ENCODE data around the gene SGCA. TPM values are rescaled to one million over a fixed set of nuclear protein-coding genes. Genes with fewer than 3 reads are reported as not detected.

SGCA gene
- total and polyA plus RNA-seq, 9 donors, result 209 to 375 (median 311) TPM

DNA sequence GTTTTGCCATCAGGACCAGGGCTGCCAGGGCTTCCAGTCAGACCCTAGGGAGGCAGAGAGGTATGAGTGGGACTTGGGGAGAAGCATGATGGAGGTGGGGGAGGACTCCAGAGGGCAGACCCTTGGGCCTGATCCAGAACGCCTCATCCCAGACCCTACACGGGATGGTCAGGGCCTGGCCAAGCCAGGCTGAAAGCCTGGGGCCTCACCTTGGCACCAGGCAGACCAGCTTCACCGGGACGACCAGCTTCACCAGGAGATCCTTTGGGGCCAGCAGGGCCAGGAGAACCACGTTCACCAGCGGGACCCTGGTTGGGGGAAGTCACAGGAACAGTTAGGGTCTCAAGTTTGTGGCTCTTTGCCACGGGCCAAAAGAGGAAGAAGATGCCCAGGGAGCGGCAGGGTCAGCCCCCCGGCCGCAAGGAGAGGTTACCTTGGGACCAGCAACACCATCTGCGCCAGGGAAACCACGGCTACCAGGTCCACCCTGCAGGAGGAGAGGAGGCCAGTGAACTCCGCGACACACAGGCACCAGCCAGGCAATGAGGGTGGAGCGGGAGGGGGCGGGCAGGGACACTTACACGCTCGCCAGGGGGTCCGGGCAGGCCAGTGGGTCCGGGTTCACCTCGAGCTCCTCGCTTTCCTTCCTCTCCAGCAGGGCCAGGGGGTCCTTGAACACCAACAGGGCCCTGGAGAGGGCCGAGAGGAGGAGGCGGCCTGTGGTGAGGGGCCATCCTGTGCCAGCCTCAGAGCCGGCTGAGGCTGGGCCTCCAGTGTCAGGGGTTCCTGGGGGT is 28.5 kb downstream of the SGCA start:
- WGBS (ENCODE audit: insufficient coverage), result 36% methylated on average over 14 of the region's 25 CpGs
- peak overlapping the region; percentile 91 for H3K27ac ChIP-seq (ENCODE audit: low read length)

GRCh38 chr17:50194934-50195865 is 29.4 kb downstream of the SGCA start:
- DNase-seq, result no peak
- WGBS (ENCODE audit: insufficient coverage), result 45% methylated on average over 13 of the region's 17 CpGs
- Histone ChIP-seq H3K36me3 (ENCODE audit: control insufficient read depth, insufficient read depth, low read length) (peaks cover 89% of the 10 kb centered on the region), H3K9me3 (replicated peaks; ENCODE audit: control insufficient read depth, low read depth, low read length) (no peaks in the 10 kb centered on the region), H3K27ac (ENCODE audit: low read length) (peak overlapping the region; percentile 91), H3K4me1 (ENCODE audit: control insufficient read depth, insufficient read depth, low read length) (peaks cover 74% of the 10 kb centered on the region), H3K4me3 (ENCODE audit: low read length) (peak overlapping the region; percentile 91), H3K27me3 (ENCODE audit: control insufficient read depth, insufficient read depth, low read length) (peaks cover 6% of the 10 kb centered on the region)

More for the DNA sequence above, 28.5 kb downstream of the SGCA start:
- Histone ChIP-seq H3K4me1 (ENCODE audit: control insufficient read depth, insufficient read depth, low read length) (peaks cover 75% of the 10 kb centered on the region), H3K27me3 (ENCODE audit: control insufficient read depth, insufficient read depth, low read length) (peaks cover 2% of the 10 kb centered on the region), H3K9me3 (replicated peaks; ENCODE audit: control insufficient read depth, low read depth, low read length) (no peaks in the 10 kb centered on the region), H3K4me3 (ENCODE audit: low read length) (peak overlapping the region; percentile 91), H3K36me3 (ENCODE audit: control insufficient read depth, insufficient read depth, low read length) (peaks cover 96% of the 10 kb centered on the region)
- DNase-seq, result no peak

DNA sequence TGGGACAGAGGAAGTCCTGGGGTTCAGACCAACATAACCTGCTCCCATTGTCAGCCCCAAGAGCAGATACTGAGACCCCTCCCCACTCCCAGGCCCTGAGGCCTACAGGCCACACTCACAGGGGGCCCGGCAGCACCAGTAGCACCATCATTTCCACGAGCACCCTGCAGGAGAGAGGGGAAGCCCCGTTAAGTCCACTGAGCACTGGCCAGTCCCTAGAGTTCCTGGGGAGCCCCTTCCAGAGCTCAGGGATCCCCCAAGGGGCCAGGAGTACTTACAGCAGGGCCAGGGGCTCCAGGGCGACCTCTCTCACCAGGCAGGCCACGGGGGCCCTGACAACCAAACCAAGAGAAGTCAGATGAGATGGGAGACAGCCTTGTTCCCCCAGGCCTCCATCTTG is 30.2 kb downstream of the SGCA start:
- Histone ChIP-seq H3K27ac (ENCODE audit: low read length) (peak overlapping the region; percentile 91), H3K4me1 (ENCODE audit: control insufficient read depth, insufficient read depth, low read length) (peaks cover 73% of the 10 kb centered on the region), H3K36me3 (ENCODE audit: control insufficient read depth, insufficient read depth, low read length) (peaks cover 80% of the 10 kb centered on the region), H3K27me3 (ENCODE audit: control insufficient read depth, insufficient read depth, low read length) (peaks cover 10% of the 10 kb centered on the region), H3K9me3 (replicated peaks; ENCODE audit: control insufficient read depth, low read depth, low read length) (no peaks in the 10 kb centered on the region), H3K4me3 (ENCODE audit: low read length) (peak overlapping the region; percentile 91)
- WGBS (ENCODE audit: insufficient coverage), result 30% methylated on average over 3 of the region's 5 CpGs
- DNase-seq, result no peak

GRCh38 chr17:50196826-50197225 is 31.0 kb downstream of the SGCA start:
- Histone ChIP-seq H3K27me3 (ENCODE audit: control insufficient read depth, insufficient read depth, low read length) (peaks cover 18% of the 10 kb centered on the region), H3K9me3 (replicated peaks; ENCODE audit: control insufficient read depth, low read depth, low read length) (no peaks in the 10 kb centered on the region), H3K27ac (ENCODE audit: low read length) (peak overlapping the region; percentile 91), H3K4me1 (ENCODE audit: control insufficient read depth, insufficient read depth, low read length) (peaks cover 79% of the 10 kb centered on the region), H3K36me3 (ENCODE audit: control insufficient read depth, insufficient read depth, low read length) (peaks cover 74% of the 10 kb centered on the region), H3K4me3 (ENCODE audit: low read length) (peak overlapping the region; percentile 91)
- WGBS (ENCODE audit: insufficient coverage), result 40% methylated on average over 1 of the region's 6 CpGs
- DNase-seq, result no peak

- no peaks in the 10 kb centered on the region for H3K9me3 ChIP-seq (replicated peaks; ENCODE audit: control insufficient read depth, low read depth, low read length)
- peak overlapping the region; percentile 91 for H3K4me3 ChIP-seq (ENCODE audit: low read length)
- peak overlapping the region; percentile 91 for H3K27ac ChIP-seq (ENCODE audit: low read length)
- H3K4me1 ChIP-seq (ENCODE audit: control insufficient read depth, insufficient read depth, low read length), result peaks cover 73% of the 10 kb centered on the region
- peaks cover 30% of the 10 kb centered on the region for H3K27me3 ChIP-seq (ENCODE audit: control insufficient read depth, insufficient read depth, low read length)
- no peak for DNase-seq
- H3K36me3 ChIP-seq (ENCODE audit: control insufficient read depth, insufficient read depth, low read length), result peaks cover 61% of the 10 kb centered on the region
- 0% methylated on average over 1 of the region's 7 CpGs for WGBS (ENCODE audit: insufficient coverage)
Observed at GRCh38 chr17:50198026-50198669, 32.3 kb downstream of the SGCA start.

DNA sequence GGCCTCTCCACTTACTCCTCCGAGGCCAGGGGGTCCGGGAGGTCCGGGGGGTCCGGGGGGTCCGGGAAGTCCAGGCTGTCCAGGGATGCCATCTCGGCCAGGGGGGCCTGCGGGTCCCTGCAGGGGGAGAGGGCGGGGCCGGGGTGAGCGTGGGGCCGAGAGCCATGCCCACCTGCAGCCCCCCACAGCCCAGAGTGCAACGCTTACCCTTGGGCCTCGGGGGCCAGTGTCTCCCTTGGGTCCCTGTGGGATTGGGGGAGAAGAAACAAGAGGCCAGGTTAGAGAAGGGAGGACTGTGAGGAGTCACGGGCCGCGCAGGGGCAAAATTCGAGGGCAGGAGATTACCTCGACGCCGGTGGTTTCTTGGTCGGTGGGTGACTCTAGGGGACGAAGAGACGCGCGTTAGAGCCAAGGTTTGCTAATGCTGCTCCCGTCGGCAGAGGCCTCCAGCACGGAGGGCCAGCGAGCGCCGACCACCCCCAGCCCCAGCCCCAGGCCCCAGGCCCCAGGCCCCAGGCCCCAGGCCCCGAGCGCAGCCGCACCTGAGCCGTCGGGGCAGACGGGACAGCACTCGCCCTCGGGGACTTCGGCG is 33.5 kb downstream of the SGCA start:
- peak overlapping the region; percentile 91 for H3K4me3 ChIP-seq (ENCODE audit: low read length)
- no peaks in the 10 kb centered on the region for H3K9me3 ChIP-seq (replicated peaks; ENCODE audit: control insufficient read depth, low read depth, low read length)
- peaks cover 76% of the 10 kb centered on the region for H3K4me1 ChIP-seq (ENCODE audit: control insufficient read depth, insufficient read depth, low read length)
- H3K36me3 ChIP-seq (ENCODE audit: control insufficient read depth, insufficient read depth, low read length), result peaks cover 51% of the 10 kb centered on the region
- DNase-seq, result no peak
- H3K27ac ChIP-seq (ENCODE audit: low read length), result peak overlapping the region; percentile 91
- WGBS (ENCODE audit: insufficient coverage), result 6% methylated on average over 26 of the region's 41 CpGs
- H3K27me3 ChIP-seq (ENCODE audit: control insufficient read depth, insufficient read depth, low read length), result peaks cover 38% of the 10 kb centered on the region

- Histone ChIP-seq H3K4me3 (ENCODE audit: low read length) (peak overlapping the region; percentile 91), H3K27ac (ENCODE audit: low read length) (peak overlapping the region; percentile 94), H3K4me1 (ENCODE audit: control insufficient read depth, insufficient read depth, low read length) (peaks cover 77% of the 10 kb centered on the region), H3K27me3 (ENCODE audit: control insufficient read depth, insufficient read depth, low read length) (peaks cover 39% of the 10 kb centered on the region), H3K36me3 (ENCODE audit: control insufficient read depth, insufficient read depth, low read length) (peaks cover 45% of the 10 kb centered on the region), H3K9me3 (replicated peaks; ENCODE audit: control insufficient read depth, low read depth, low read length) (no peaks in the 10 kb centered on the region)
- 1% methylated on average over 23 of the region's 36 CpGs for WGBS (ENCODE audit: insufficient coverage)
- peak; percentile 98 for DNase-seq
Observed at GRCh38 chr17:50199803-50200456, 34.1 kb downstream of the SGCA start.

- no peaks in the 10 kb centered on the region for H3K9me3 ChIP-seq (replicated peaks; ENCODE audit: control insufficient read depth, low read depth, low read length)
- peak overlapping the region; percentile 94 for H3K27ac ChIP-seq (ENCODE audit: low read length)
- H3K4me3 ChIP-seq (ENCODE audit: low read length), result peak overlapping the region; percentile 91
- H3K27me3 ChIP-seq (ENCODE audit: control insufficient read depth, insufficient read depth, low read length), result peaks cover 39% of the 10 kb centered on the region
- peak; percentile 96 for DNase-seq
- under 1% methylated on average over 51 of the region's 55 CpGs for WGBS (ENCODE audit: insufficient coverage)
- H3K36me3 ChIP-seq (ENCODE audit: control insufficient read depth, insufficient read depth, low read length), result peaks cover 37% of the 10 kb centered on the region
- peaks cover 77% of the 10 kb centered on the region for H3K4me1 ChIP-seq (ENCODE audit: control insufficient read depth, insufficient read depth, low read length)
Observed at GRCh38 chr17:50200457-50201275, 34.9 kb downstream of the SGCA start.

Measured in muscle of leg (tissue), 11 donors.